Tibial nerve (tissue), 4 donors: ENCODE data around the gene FLVCR2. TPM values are rescaled to one million over a fixed set of nuclear protein-coding genes. Genes with fewer than 3 reads are reported as not detected.
A peak's percentile ranks its signal among the peaks of the same experiment; 100 is the strongest.

Experiments used
- DNase-seq, 2 donors: peaks; one replicate each; pipeline ENCODE4 v3.0.0-alpha.2; 2019; ENCODE audit warnings: low spot score in 2 of 2
- H3K27ac ChIP-seq, 4 donors: fragments of 200-600 bp; sonication (generic) in 3 of 4; one replicate each; pipeline ENCODE4 v1.5.1; 2017 to 2019; ENCODE audit warnings: mild to moderate bottlenecking in 1 of 4
- H3K27me3 ChIP-seq, 2 donors: fragments of 200-600 bp; sonication (generic) in 1 of 2; one replicate each; pipeline versions ENCODE4 v1.5.1 to v1.6.0; 2017 to 2019
- H3K36me3 ChIP-seq, 3 donors: fragments of 200-600 bp; sonication (generic); one replicate each; pipeline ENCODE4 v1.5.1; 2018 to 2019
- H3K4me1 ChIP-seq, 4 donors: fragments of 200-600 bp; sonication (generic) in 3 of 4; one replicate each; pipeline ENCODE4 v1.5.1; 2017 to 2019
- H3K4me3 ChIP-seq, 4 donors: fragments of 200-600 bp; sonication (generic) in 3 of 4; one replicate each; pipeline ENCODE4 v1.5.1; 2017 to 2019; ENCODE audit warnings: mild to moderate bottlenecking in 1 of 4, moderate library complexity in 1 of 4
- H3K9me3 ChIP-seq, 4 donors: fragments of 200-600 bp; sonication (generic) in 3 of 4; one replicate each; pipeline ENCODE4 v1.5.1; 2017 to 2019
- EP300 ChIP-seq, 2 donors: sonication (generic); formaldehyde crosslinking; IDR thresholded peaks; one replicate each; pipeline ENCODE4 v1.6.1; 2017; ENCODE audit warnings: antibody characterized with exemption in 2 of 2, mild to moderate bottlenecking in 1 of 2
- POLR2A ChIP-seq, 2 donors: fragments of 450-650 bp; IDR thresholded peaks; one replicate each; pipeline ENCODE4 v1.6.1; 2017; ENCODE audit warnings: antibody characterized with exemption in 2 of 2, mild to moderate bottlenecking in 2 of 2, moderate library complexity in 2 of 2
- WGBS, 2 donors: methylation state at CpG; one replicate each; pipeline ENCODE4 v1.1.5; 2018; 5-methylcytosine and 5-hydroxymethylcytosine counted together
- total RNA-seq, 4 donors: library from RNA; depleted of rRNA; stranded (reverse); fragments of >200 nt; gene quantifications; one replicate each; pipeline ENCODE4 v1.1.0, GENCODE V29; 2016
- TF ChIP-seq, protein P1 (sequence below), 5 experiments: fragments of 200-600 bp in 3 of 5; fragments of 450-650 bp in 2 of 5; sonication (generic) in 3 of 5; IDR thresholded peaks; one replicate each; pipeline ENCODE4 v1.5.1; 2016 to 2019; ENCODE audit warnings: antibody characterized with exemption in 5 of 5, mild to moderate bottlenecking in 3 of 5, moderate library complexity in 2 of 5

Gene FLVCR2
- total RNA-seq, 4 donors from 2014 or later: 65.9 to 86.1 (median 74.4) TPM

DNA sequence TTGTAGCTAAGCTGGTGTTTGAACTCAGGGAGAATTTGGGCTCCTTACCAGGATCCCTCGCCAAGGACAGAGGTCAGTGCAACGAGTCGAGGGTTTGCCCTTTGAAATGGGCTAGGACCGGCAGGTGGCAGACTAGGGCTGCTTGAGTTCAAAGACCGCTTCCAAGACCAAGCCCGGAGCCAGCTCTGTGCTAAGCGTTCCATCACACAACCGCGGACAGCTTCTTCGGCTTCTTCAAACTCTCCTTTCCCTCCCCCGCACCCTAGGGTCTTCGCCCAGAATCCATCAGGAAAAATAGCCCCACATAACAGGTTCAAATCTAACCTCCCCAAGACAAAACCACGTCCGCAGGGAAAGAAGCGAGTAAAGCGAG lies 705 bp upstream of the FLVCR2 start:
- TF ChIP-seq POLR2A (IDR thresholded peaks at IDR 0.05): no peak
- TF ChIP-seq, protein P1, sequence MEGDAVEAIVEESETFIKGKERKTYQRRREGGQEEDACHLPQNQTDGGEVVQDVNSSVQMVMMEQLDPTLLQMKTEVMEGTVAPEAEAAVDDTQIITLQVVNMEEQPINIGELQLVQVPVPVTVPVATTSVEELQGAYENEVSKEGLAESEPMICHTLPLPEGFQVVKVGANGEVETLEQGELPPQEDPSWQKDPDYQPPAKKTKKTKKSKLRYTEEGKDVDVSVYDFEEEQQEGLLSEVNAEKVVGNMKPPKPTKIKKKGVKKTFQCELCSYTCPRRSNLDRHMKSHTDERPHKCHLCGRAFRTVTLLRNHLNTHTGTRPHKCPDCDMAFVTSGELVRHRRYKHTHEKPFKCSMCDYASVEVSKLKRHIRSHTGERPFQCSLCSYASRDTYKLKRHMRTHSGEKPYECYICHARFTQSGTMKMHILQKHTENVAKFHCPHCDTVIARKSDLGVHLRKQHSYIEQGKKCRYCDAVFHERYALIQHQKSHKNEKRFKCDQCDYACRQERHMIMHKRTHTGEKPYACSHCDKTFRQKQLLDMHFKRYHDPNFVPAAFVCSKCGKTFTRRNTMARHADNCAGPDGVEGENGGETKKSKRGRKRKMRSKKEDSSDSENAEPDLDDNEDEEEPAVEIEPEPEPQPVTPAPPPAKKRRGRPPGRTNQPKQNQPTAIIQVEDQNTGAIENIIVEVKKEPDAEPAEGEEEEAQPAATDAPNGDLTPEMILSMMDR (IDR thresholded peaks at IDR 0.05): peak; percentile 53 to 91 (median 80)
- H3K4me1 ChIP-seq: peaks cover 0 to 31% (median 18%) of the 10 kb centered on the region in 4 donors
- no peaks in the 10 kb centered on the region for H3K27me3 ChIP-seq
- DNase-seq: peak; percentile 79 to 93
- WGBS, 2 donors: 1% methylated on average over 15 to 16 of the region's 16 CpGs
- H3K9me3 ChIP-seq: no peaks in the 10 kb centered on the region
- H3K4me3 ChIP-seq: peak overlapping the region; percentile 66 to 70 (median 68)
- no peaks in the 10 kb centered on the region for H3K36me3 ChIP-seq
- peak overlapping the region; percentile 77 to 88 (median 86) for H3K27ac ChIP-seq

DNA sequence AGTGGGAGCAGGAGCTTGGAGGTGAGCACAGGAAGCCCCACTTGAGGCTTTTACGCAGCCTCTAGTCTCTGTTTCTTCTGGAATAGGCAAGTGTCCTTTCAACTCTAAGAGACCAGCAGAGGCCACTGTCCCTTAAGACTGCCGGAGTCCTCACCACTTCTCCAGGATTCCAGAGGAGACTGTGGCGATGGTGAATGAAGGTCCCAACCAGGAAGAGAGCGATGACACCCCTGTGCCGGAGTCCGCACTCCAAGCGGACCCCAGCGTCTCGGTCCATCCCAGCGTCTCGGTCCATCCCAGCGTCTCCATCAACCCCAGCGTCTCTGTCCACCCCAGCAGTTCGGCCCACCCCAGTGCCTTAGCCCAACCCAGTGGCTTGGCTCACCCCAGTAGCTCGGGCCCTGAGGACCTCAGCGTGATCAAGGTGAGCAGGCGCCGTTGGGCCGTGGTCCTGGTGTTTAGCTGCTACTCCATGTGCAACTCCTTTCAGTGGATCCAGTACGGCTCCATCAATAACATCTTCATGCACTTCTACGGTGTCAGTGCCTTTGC lies 442 bp downstream of the FLVCR2 start:
- TF ChIP-seq EP300 (IDR thresholded peaks at IDR 0.05) (peak in 1 of 2 donors; percentile 5), POLR2A (IDR thresholded peaks at IDR 0.05) (peak in 1 of 2 donors; percentile 1)
- TF ChIP-seq, protein P1 (IDR thresholded peaks at IDR 0.05): peak; percentile 21 to 66 (median 38)
- H3K27me3 ChIP-seq: no peaks in the 10 kb centered on the region
- no peaks in the 10 kb centered on the region for H3K36me3 ChIP-seq
- no peaks in the 10 kb centered on the region for H3K9me3 ChIP-seq
- H3K4me3 ChIP-seq: peak overlapping the region; percentile 66 to 70 (median 68)
- H3K27ac ChIP-seq: peak overlapping the region; percentile 77 to 88 (median 86)
- peak; percentile 23 to 33 for DNase-seq
- peaks cover 0 to 31% (median 18%) of the 10 kb centered on the region in 4 donors for H3K4me1 ChIP-seq
- WGBS, 2 donors: 33 to 35% methylated on average over 21 of the region's 21 CpGs

DNA sequence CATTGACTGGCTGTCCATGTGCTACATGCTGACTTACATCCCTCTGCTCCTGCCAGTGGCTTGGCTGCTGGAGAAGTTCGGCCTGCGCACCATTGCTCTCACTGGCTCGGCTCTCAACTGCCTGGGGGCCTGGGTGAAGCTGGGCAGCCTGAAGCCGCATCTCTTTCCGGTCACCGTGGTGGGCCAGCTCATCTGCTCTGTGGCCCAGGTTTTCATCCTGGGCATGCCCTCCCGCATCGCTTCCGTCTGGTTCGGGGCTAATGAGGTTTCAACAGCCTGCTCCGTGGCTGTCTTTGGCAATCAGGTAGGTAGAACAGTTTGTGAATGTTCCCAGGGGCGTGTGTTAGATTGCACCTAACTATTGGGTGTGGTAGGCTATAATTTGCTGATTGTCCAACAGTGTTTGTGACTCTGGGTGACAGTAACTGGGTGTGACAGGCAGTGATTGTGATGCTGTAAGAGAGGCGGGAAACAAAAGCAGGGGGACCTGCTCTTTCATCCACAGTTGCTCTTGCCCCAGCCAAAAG lies 981 bp downstream of the FLVCR2 start:
- DNase-seq: no peak
- peak overlapping the region; percentile 77 to 88 (median 86) for H3K27ac ChIP-seq

DNA sequence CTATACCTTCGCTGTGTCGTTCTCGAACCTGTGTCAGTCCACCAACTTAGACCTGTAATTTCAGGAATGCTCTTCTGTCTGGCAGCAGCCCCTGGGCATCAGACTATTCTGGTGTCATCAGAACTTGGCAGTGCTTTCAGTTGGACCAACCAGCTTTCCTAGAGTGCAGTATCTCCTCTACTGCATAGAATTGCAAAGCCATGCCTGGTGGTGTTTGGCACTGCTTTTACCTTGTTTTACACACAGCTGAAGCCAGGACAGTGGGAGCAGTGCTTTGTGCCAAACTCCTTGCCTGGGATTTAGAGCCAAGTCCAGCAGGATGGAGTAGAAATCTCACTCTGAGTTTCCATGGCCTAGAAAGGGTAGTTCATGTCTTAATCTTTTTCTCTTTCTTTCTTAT lies 1.5 kb downstream of the FLVCR2 start:
- no peaks in the 10 kb centered on the region for H3K36me3 ChIP-seq
- peaks cover 0 to 31% (median 18%) of the 10 kb centered on the region in 4 donors for H3K4me1 ChIP-seq
- peak overlapping the region in 3 of 4 donors; percentile 85 to 88 (median 87) for H3K27ac ChIP-seq
- TF ChIP-seq, protein P1 (IDR thresholded peaks at IDR 0.05): no peak
- TF ChIP-seq POLR2A (IDR thresholded peaks at IDR 0.05) (no peak), EP300 (IDR thresholded peaks at IDR 0.05) (no peak)
- H3K27me3 ChIP-seq: no peaks in the 10 kb centered on the region
- 62 to 67% methylated on average over 3 of the region's 3 CpGs for WGBS, 2 donors
- no peak for DNase-seq
- peak overlapping the region; percentile 66 to 70 (median 68) for H3K4me3 ChIP-seq
- no peaks in the 10 kb centered on the region for H3K9me3 ChIP-seq

More for the DNA sequence above, 981 bp downstream of the FLVCR2 start:
- Histone ChIP-seq H3K36me3 (no peaks in the 10 kb centered on the region), H3K4me3 (peak overlapping the region; percentile 66 to 70 (median 68)), H3K4me1 (peaks cover 0 to 31% (median 18%) of the 10 kb centered on the region in 4 donors), H3K9me3 (no peaks in the 10 kb centered on the region), H3K27me3 (no peaks in the 10 kb centered on the region)
- WGBS, 2 donors: 70 to 71% methylated on average over 13 of the region's 13 CpGs
- TF ChIP-seq EP300 (IDR thresholded peaks at IDR 0.05): no peak

DNA sequence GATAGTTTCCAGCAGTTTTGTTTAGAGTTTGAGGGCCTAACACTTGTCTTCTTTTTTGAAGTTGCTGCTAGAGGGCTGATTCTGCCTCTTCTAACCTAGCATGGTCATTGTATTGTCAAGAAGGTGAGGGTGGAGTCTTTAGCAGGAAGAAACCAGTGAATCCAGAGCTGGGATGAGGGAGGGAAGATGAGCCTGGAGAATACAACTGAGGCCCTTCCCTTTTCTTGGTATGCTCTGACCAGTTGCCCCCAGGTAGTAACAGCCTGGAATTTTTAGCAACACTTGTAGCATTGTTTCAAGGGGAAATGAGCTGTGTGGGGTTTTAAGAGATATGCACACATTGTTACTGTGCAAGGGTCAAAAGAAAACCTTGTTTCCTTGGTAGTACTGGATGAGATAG lies 9.0 kb downstream of the FLVCR2 start:
- Histone ChIP-seq H3K4me3 (no peak overlapping the region), H3K27me3 (no peaks in the 10 kb centered on the region), H3K4me1 (peaks cover 0 to 22% (median 0%) of the 10 kb centered on the region in 4 donors), H3K36me3 (peaks cover 0 to 30% (median 0%) of the 10 kb centered on the region in 3 donors), H3K9me3 (no peaks in the 10 kb centered on the region), H3K27ac (no peak overlapping the region)
- no peak for TF ChIP-seq POLR2A (IDR thresholded peaks at IDR 0.05)
- TF ChIP-seq, protein P1 (IDR thresholded peaks at IDR 0.05): no peak
- TF ChIP-seq EP300 (IDR thresholded peaks at IDR 0.05): no peak
- no peak for DNase-seq
